ENCODE data around the gene SOX6.

Gene SOX6

DNA sequence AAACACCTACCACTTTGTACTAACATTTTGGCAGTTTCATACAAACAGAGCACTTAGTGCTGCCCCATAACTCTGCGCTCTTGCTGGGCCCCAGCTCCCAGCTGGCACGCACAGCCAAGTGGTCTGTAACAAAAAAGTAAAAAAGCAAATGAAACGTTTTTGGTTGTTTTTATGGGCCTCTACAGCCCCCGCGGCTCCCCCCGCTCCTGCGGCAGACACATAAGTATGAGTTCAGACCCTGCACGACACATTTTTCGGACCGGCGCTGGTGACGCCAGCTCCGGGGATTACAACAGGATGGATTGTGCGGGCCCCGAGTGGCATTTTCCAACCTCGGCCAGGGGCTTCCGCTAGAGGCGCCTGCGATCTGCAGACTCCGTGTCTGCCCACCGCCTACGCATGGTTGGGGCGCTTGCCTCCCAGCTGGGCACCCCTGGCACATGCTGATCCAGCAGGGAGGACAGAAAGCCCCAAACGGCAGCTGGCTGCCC is 418.2 kb downstream of the SOX6 start:
- no peaks in the 10 kb centered on the region for H3K9me2 ChIP-seq (replicated peaks; ENCODE audit: insufficient read depth, low read length)
- H3K4me3 ChIP-seq (ENCODE audit: low read length), result no peak overlapping the region
- H3F3A ChIP-seq (ENCODE audit: insufficient read depth, low read length), result no peaks in the 10 kb centered on the region
- TF ChIP-seq EZH2 (optimal IDR thresholded peaks at IDR 0.05; ENCODE audit: low read depth, low read length), result no peak
- TF ChIP-seq, protein P1, sequence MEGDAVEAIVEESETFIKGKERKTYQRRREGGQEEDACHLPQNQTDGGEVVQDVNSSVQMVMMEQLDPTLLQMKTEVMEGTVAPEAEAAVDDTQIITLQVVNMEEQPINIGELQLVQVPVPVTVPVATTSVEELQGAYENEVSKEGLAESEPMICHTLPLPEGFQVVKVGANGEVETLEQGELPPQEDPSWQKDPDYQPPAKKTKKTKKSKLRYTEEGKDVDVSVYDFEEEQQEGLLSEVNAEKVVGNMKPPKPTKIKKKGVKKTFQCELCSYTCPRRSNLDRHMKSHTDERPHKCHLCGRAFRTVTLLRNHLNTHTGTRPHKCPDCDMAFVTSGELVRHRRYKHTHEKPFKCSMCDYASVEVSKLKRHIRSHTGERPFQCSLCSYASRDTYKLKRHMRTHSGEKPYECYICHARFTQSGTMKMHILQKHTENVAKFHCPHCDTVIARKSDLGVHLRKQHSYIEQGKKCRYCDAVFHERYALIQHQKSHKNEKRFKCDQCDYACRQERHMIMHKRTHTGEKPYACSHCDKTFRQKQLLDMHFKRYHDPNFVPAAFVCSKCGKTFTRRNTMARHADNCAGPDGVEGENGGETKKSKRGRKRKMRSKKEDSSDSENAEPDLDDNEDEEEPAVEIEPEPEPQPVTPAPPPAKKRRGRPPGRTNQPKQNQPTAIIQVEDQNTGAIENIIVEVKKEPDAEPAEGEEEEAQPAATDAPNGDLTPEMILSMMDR (IDR thresholded peaks at IDR 0.05; ENCODE audit: low read length), result no peak
- no peak for TF ChIP-seq EZH2phosphoT487 (IDR thresholded peaks at IDR 0.05; ENCODE audit: low read length)
- H3K4me2 ChIP-seq (ENCODE audit: low read depth, low read length), result no peak overlapping the region
- DNase-seq, result no peak
- H3K9me3 ChIP-seq (replicated peaks; ENCODE audit: insufficient read depth, low read length), result no peaks in the 10 kb centered on the region
- no peaks in the 10 kb centered on the region for H3K27me3 ChIP-seq (replicated peaks; ENCODE audit: insufficient read depth, low read length)
- no peaks in the 10 kb centered on the region for H3K79me2 ChIP-seq (ENCODE audit: low read length)
- H2AFZ ChIP-seq (ENCODE audit: low read length), result no peak overlapping the region
- no peaks in the 10 kb centered on the region for H3K36me3 ChIP-seq (replicated peaks; ENCODE audit: insufficient read depth, low read length)
- no peaks in the 10 kb centered on the region for H4K20me1 ChIP-seq (ENCODE audit: insufficient read depth, low read length)
- no peak overlapping the region for H3K27ac ChIP-seq (ENCODE audit: low read length)
- H3K9ac ChIP-seq (ENCODE audit: low read length), result no peak overlapping the region
- H3K4me1 ChIP-seq (ENCODE audit: low read length), result no peaks in the 10 kb centered on the region

DNA sequence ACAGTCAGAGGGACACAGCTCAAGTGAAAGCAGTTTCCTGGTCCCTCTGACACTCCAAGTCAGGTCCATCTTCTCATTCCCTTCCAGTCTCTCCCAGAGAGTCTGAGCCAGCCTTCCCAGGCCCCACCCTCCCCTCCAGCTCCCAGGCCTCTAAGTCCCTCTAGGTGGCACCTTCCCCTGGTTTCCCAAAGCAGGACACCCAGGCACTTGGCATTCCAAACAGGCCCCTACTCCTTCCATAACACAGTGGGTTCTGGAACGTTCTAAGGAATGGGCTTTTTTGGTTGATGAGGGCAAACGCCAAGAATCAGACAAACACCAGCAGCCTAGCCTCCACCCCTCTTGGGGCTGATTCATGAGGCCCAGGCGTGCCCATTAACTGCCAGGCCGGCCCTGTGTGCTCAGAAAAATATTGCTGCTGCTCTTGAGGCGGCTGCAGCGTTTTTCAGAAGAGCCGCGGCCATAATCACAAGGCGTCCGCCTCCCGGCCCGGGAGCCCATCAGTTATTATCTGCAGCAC is 418.7 kb downstream of the SOX6 start:
- DNase-seq, result no peak
- Histone ChIP-seq H3K4me2 (ENCODE audit: low read depth, low read length) (no peak overlapping the region), H3K4me3 (ENCODE audit: low read length) (no peak overlapping the region), H3K27ac (ENCODE audit: low read length) (no peak overlapping the region), H3K9me3 (replicated peaks; ENCODE audit: insufficient read depth, low read length) (no peaks in the 10 kb centered on the region), H2AFZ (ENCODE audit: low read length) (no peak overlapping the region), H3K9me2 (replicated peaks; ENCODE audit: insufficient read depth, low read length) (no peaks in the 10 kb centered on the region), H3K36me3 (replicated peaks; ENCODE audit: insufficient read depth, low read length) (no peaks in the 10 kb centered on the region), H3K79me2 (ENCODE audit: low read length) (no peaks in the 10 kb centered on the region), H3F3A (ENCODE audit: insufficient read depth, low read length) (no peaks in the 10 kb centered on the region), H3K4me1 (ENCODE audit: low read length) (no peaks in the 10 kb centered on the region), H3K27me3 (replicated peaks; ENCODE audit: insufficient read depth, low read length) (no peaks in the 10 kb centered on the region), H4K20me1 (ENCODE audit: insufficient read depth, low read length) (no peaks in the 10 kb centered on the region), H3K9ac (ENCODE audit: low read length) (no peak overlapping the region)
- TF ChIP-seq EZH2phosphoT487 (IDR thresholded peaks at IDR 0.05; ENCODE audit: low read length) (no peak), EZH2 (optimal IDR thresholded peaks at IDR 0.05; ENCODE audit: low read depth, low read length) (no peak)
- TF ChIP-seq, protein P1 (IDR thresholded peaks at IDR 0.05; ENCODE audit: low read length), result no peak

- Histone ChIP-seq H3K27ac (ENCODE audit: low read length) (no peak overlapping the region), H3F3A (ENCODE audit: insufficient read depth, low read length) (no peaks in the 10 kb centered on the region), H3K4me2 (ENCODE audit: low read depth, low read length) (no peak overlapping the region), H3K27me3 (replicated peaks; ENCODE audit: insufficient read depth, low read length) (no peaks in the 10 kb centered on the region), H3K4me3 (ENCODE audit: low read length) (no peak overlapping the region), H4K20me1 (ENCODE audit: insufficient read depth, low read length) (no peaks in the 10 kb centered on the region), H3K36me3 (replicated peaks; ENCODE audit: insufficient read depth, low read length) (no peaks in the 10 kb centered on the region), H3K9ac (ENCODE audit: low read length) (no peak overlapping the region), H3K9me2 (replicated peaks; ENCODE audit: insufficient read depth, low read length) (no peaks in the 10 kb centered on the region), H3K79me2 (ENCODE audit: low read length) (no peaks in the 10 kb centered on the region), H2AFZ (ENCODE audit: low read length) (no peak overlapping the region), H3K9me3 (replicated peaks; ENCODE audit: insufficient read depth, low read length) (no peaks in the 10 kb centered on the region; the same call in 1 of the 2 replicates), H3K4me1 (ENCODE audit: low read length) (no peaks in the 10 kb centered on the region)
- TF ChIP-seq, protein P1 (IDR thresholded peaks at IDR 0.05; ENCODE audit: low read length), result no peak
- TF ChIP-seq EZH2 (optimal IDR thresholded peaks at IDR 0.05; ENCODE audit: low read depth, low read length) (no peak), EZH2phosphoT487 (IDR thresholded peaks at IDR 0.05; ENCODE audit: low read length) (no peak)
- no peak for DNase-seq
These were observed 420.3 kb downstream of the SOX6 start for GRCh38 chr11:15936011-15936410.

Measured in MM.1S (cell line).